Neural progenitor cell (in vitro differentiated cells): ENCODE data around the gene PTPRJ.

ENCODE experiments used
- EZH2 ChIP-seq: fragments of 200-600 bp; sonication (generic); IDR thresholded peaks from 2 replicates; pipeline ENCODE4 v1.6.1; 2017; ENCODE audit warnings: antibody characterized with exemption, mild to moderate bottlenecking, moderate library complexity
- EZH2phosphoT487 ChIP-seq: fragments of 200-600 bp; sonication (generic); IDR thresholded peaks from 2 replicates; pipeline ENCODE4 v1.6.1; 2017; ENCODE audit warnings: antibody characterized with exemption
- TF ChIP-seq, protein P1 (sequence below): fragments of 200-600 bp; sonication (generic); IDR thresholded peaks from 2 replicates; pipeline ENCODE4 v1.5.1; 2017; ENCODE audit warnings: antibody characterized with exemption, mild to moderate bottlenecking

- TF ChIP-seq, protein P1, sequence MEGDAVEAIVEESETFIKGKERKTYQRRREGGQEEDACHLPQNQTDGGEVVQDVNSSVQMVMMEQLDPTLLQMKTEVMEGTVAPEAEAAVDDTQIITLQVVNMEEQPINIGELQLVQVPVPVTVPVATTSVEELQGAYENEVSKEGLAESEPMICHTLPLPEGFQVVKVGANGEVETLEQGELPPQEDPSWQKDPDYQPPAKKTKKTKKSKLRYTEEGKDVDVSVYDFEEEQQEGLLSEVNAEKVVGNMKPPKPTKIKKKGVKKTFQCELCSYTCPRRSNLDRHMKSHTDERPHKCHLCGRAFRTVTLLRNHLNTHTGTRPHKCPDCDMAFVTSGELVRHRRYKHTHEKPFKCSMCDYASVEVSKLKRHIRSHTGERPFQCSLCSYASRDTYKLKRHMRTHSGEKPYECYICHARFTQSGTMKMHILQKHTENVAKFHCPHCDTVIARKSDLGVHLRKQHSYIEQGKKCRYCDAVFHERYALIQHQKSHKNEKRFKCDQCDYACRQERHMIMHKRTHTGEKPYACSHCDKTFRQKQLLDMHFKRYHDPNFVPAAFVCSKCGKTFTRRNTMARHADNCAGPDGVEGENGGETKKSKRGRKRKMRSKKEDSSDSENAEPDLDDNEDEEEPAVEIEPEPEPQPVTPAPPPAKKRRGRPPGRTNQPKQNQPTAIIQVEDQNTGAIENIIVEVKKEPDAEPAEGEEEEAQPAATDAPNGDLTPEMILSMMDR: no peak
- TF ChIP-seq EZH2: no peak
- TF ChIP-seq EZH2phosphoT487: no peak
Observed at GRCh38 chr11:48122656-48123055, 142.3 kb downstream of the PTPRJ start.
